ENCODE data around the gene SH3RF3. TPM values are rescaled to one million over a fixed set of nuclear protein-coding genes. Genes with fewer than 3 reads are reported as not detected.

SH3RF3 gene
- total RNA-seq, 1 donor from 2014 or later, result 0.28 TPM

DNA sequence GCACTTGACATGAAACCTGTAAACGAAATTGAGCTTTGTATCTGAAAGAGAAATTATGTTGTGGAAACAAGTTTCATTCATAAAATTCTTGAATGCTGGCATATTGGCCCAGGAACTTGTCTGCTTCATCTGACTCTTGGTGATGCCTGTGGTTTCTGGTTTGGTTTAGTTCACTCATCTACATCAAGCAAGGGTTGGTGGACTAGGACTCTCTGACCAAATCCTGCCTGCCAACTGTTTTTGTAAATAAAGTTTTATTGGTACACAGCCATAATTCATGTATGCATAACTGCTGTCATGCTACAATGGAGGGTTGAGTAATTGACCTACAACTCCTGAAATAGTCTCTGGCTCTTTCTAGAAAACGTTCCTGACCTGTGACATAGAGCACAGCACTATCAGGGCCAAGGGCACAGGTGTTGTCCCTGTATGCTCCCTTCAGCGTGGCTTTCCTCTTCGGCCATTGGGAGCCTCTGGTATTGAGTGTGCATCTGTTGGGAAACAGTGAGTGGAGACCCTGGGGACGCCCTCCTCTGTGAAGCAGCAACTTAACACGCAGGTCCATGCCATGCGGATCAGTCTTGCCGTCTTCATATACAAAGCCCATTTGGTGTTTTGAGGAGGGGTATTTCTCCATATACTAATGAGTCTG, 226.3 kb downstream of the SH3RF3 start:
- H3F3A ChIP-seq (ENCODE audit: low read depth), result no peaks in the 10 kb centered on the region
- Mint-ChIP-seq H3K27ac (no peak overlapping the region), H3K4me1 (peaks cover 19% of the 10 kb centered on the region), H3K27me3 (ENCODE audit: insufficient read depth, low read depth) (peaks cover 5% of the 10 kb centered on the region), H3K4me3 (no peak overlapping the region), H3K36me3 (peaks cover 13% of the 10 kb centered on the region), H3K9me3 (peaks cover 24% of the 10 kb centered on the region)
- no peaks in the 10 kb centered on the region for H4K20me1 ChIP-seq (ENCODE audit: low read depth)
- no peak for TF ChIP-seq EZH2phosphoT487 (IDR thresholded peaks at IDR 0.05)
- no peak for TF ChIP-seq EZH2 (IDR thresholded peaks at IDR 0.05)
- no peak for DNase-seq (ENCODE audit: low spot score)
- H3K79me2 ChIP-seq (ENCODE audit: low read depth), result no peaks in the 10 kb centered on the region
- H3K4me3 ChIP-seq, result no peak overlapping the region
- H3K27me3 ChIP-seq, result no peaks in the 10 kb centered on the region
- no peak overlapping the region for H3K9ac ChIP-seq
- no peak overlapping the region for H2AFZ ChIP-seq (replicated peaks)
- no peaks in the 10 kb centered on the region for H3K9me3 ChIP-seq (ENCODE audit: low read depth)
- no peaks in the 10 kb centered on the region for H3K4me1 ChIP-seq
- no peak overlapping the region for H3K4me2 ChIP-seq
- H3K27ac ChIP-seq, result no peak overlapping the region
- H3K36me3 ChIP-seq, result no peaks in the 10 kb centered on the region

DNA sequence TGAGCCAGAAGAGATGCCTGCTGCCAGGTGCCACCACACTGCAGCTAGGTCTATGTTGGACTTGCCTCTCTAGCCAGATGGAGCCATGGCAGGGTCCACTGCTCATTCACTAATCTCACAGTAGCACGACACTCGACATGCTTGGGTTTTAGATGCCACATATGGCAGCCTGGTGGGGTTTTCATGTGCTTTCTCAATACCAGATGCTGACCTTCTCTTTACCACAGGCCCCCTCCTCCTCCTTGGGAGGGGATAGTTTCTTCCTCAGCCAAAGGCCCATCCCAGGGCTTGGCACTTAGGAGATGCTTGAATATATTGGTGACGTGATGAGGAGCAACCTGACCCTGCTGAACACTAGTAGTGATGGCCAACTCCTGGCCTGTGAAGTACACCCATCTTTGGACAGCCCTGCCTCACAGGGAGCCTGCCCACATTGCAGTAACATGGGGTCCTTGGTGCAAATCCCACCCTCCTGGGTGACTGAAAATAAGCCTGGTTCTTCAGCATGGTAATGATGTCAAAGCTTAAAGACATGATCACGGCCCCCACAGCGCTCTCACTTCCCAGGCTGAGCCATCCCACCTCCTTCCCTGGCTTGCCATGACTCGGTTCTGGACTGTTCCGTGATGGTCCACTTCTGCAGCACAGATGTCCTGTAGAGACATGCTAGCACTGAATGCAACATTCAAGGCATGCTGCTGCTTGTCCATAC, 227.5 kb downstream of the SH3RF3 start:
- H3K27ac ChIP-seq, result no peak overlapping the region
- H3K79me2 ChIP-seq (ENCODE audit: low read depth), result no peaks in the 10 kb centered on the region
- no peak overlapping the region for H3K9ac ChIP-seq
- H3K4me3 Mint-ChIP-seq, result no peak overlapping the region
- H3K4me2 ChIP-seq, result no peak overlapping the region
- no peaks in the 10 kb centered on the region for H3F3A ChIP-seq (ENCODE audit: low read depth)
- TF ChIP-seq EZH2 (IDR thresholded peaks at IDR 0.05), result no peak
- TF ChIP-seq, protein P1, sequence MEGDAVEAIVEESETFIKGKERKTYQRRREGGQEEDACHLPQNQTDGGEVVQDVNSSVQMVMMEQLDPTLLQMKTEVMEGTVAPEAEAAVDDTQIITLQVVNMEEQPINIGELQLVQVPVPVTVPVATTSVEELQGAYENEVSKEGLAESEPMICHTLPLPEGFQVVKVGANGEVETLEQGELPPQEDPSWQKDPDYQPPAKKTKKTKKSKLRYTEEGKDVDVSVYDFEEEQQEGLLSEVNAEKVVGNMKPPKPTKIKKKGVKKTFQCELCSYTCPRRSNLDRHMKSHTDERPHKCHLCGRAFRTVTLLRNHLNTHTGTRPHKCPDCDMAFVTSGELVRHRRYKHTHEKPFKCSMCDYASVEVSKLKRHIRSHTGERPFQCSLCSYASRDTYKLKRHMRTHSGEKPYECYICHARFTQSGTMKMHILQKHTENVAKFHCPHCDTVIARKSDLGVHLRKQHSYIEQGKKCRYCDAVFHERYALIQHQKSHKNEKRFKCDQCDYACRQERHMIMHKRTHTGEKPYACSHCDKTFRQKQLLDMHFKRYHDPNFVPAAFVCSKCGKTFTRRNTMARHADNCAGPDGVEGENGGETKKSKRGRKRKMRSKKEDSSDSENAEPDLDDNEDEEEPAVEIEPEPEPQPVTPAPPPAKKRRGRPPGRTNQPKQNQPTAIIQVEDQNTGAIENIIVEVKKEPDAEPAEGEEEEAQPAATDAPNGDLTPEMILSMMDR (IDR thresholded peaks at IDR 0.05), result no peak
- no peak for TF ChIP-seq EZH2phosphoT487 (IDR thresholded peaks at IDR 0.05)
- no peak overlapping the region for H3K27ac Mint-ChIP-seq
- no peaks in the 10 kb centered on the region for H3K4me1 ChIP-seq
- H3K4me1 Mint-ChIP-seq, result peaks cover 7% of the 10 kb centered on the region
- no peak overlapping the region for H2AFZ ChIP-seq (replicated peaks)
- H3K27me3 Mint-ChIP-seq (ENCODE audit: insufficient read depth, low read depth), result peaks cover 5% of the 10 kb centered on the region
- H3K4me3 ChIP-seq, result no peak overlapping the region
- no peak for DNase-seq (ENCODE audit: low spot score)
- H4K20me1 ChIP-seq (ENCODE audit: low read depth), result no peaks in the 10 kb centered on the region
- H3K36me3 Mint-ChIP-seq, result peaks cover 13% of the 10 kb centered on the region
- no peaks in the 10 kb centered on the region for H3K9me3 ChIP-seq (ENCODE audit: low read depth)
- H3K9me3 Mint-ChIP-seq, result peaks cover 30% of the 10 kb centered on the region
- H3K36me3 ChIP-seq, result no peaks in the 10 kb centered on the region
- H3K27me3 ChIP-seq, result no peaks in the 10 kb centered on the region

DNA sequence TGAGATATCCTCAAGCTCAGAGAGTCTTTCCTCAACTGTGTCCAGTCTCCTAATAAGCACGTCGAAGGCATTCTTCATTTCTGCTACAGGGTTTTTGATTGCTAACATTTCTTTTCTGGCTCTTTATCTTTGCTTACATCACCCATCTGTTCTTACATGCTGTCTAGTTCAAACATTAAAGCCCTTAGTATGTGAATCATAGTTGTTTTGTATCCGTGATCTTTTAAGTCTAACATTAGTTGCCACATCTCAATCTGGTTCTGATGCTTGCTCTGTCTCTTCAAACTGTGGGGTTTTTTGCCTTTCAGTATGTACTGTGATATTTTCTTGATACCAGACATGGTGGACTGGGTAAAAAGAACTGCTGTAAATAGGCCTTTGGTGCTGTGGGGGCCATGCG, 235.2 kb downstream of the SH3RF3 start:
- no peak overlapping the region for H3K27ac ChIP-seq
- no peaks in the 10 kb centered on the region for H3K4me1 ChIP-seq
- Mint-ChIP-seq H3K27me3 (ENCODE audit: insufficient read depth, low read depth) (no peaks in the 10 kb centered on the region), H3K9me3 (peaks cover 6% of the 10 kb centered on the region), H3K27ac (no peak overlapping the region), H3K36me3 (no peaks in the 10 kb centered on the region), H3K4me1 (peaks cover 16% of the 10 kb centered on the region), H3K4me3 (no peak overlapping the region)
- no peak overlapping the region for H3K4me2 ChIP-seq
- no peaks in the 10 kb centered on the region for H3F3A ChIP-seq (ENCODE audit: low read depth)
- H3K27me3 ChIP-seq, result no peaks in the 10 kb centered on the region
- H3K79me2 ChIP-seq (ENCODE audit: low read depth), result no peaks in the 10 kb centered on the region
- H3K9me3 ChIP-seq (ENCODE audit: low read depth), result no peaks in the 10 kb centered on the region
- H3K4me3 ChIP-seq, result no peak overlapping the region
- H2AFZ ChIP-seq (replicated peaks), result no peak overlapping the region
- H4K20me1 ChIP-seq (ENCODE audit: low read depth), result no peaks in the 10 kb centered on the region
- no peaks in the 10 kb centered on the region for H3K36me3 ChIP-seq
- no peak for DNase-seq (ENCODE audit: low spot score)
- TF ChIP-seq, protein P1 (IDR thresholded peaks at IDR 0.05), result no peak
- TF ChIP-seq EZH2phosphoT487 (IDR thresholded peaks at IDR 0.05) (no peak), EZH2 (IDR thresholded peaks at IDR 0.05) (no peak)
- no peak overlapping the region for H3K9ac ChIP-seq

DNA sequence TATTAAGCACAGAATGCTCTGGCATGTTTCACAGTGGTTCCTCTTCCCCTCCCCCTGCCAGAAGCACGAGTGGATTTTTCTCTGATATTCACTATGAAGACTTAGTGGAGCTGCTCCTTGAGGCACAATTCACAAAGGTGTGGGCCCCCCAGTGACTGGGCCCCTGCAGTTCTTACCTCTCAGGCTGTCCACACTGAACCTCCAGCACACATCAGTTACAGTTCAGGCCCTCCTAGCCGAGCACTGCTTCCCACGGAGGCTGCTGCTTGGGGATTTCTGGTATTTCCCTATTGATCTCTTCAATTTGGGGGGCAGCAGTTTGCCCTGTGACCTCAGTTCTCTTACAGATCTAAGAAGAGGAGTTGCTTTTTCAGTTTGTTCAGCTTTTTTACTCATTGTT, 236.1 kb downstream of the SH3RF3 start:
- H2AFZ ChIP-seq (replicated peaks), result no peak overlapping the region
- no peaks in the 10 kb centered on the region for H3K9me3 ChIP-seq (ENCODE audit: low read depth)
- no peaks in the 10 kb centered on the region for H3K79me2 ChIP-seq (ENCODE audit: low read depth)
- no peaks in the 10 kb centered on the region for H4K20me1 ChIP-seq (ENCODE audit: low read depth)
- H3K4me3 ChIP-seq, result no peak overlapping the region
- no peaks in the 10 kb centered on the region for H3F3A ChIP-seq (ENCODE audit: low read depth)
- Mint-ChIP-seq H3K4me3 (no peak overlapping the region), H3K9me3 (peaks cover 5% of the 10 kb centered on the region), H3K36me3 (no peaks in the 10 kb centered on the region), H3K27ac (no peak overlapping the region), H3K27me3 (ENCODE audit: insufficient read depth, low read depth) (peaks cover 2% of the 10 kb centered on the region), H3K4me1 (peaks cover 16% of the 10 kb centered on the region)
- no peaks in the 10 kb centered on the region for H3K27me3 ChIP-seq
- no peak overlapping the region for H3K9ac ChIP-seq
- no peak for DNase-seq (ENCODE audit: low spot score)
- no peaks in the 10 kb centered on the region for H3K36me3 ChIP-seq
- TF ChIP-seq EZH2 (IDR thresholded peaks at IDR 0.05), result no peak
- no peak for TF ChIP-seq EZH2phosphoT487 (IDR thresholded peaks at IDR 0.05)
- TF ChIP-seq, protein P1 (IDR thresholded peaks at IDR 0.05), result no peak
- H3K4me1 ChIP-seq, result no peaks in the 10 kb centered on the region
- H3K27ac ChIP-seq, result no peak overlapping the region
- no peak overlapping the region for H3K4me2 ChIP-seq
